NT2/D1 (cell line): ENCODE measurements around the gene ANKMY2.

ENCODE experiments used
- DNase-seq: peaks from one replicate; pipeline ENCODE4 v3.0.0-alpha.2; 2011; ENCODE audit warnings: low read depth, low spot score
- H3K27me3 ChIP-seq: 2 replicates; pipeline ENCODE4 v1.6.0; 2011; ENCODE audit warnings: mild to moderate bottlenecking; ENCODE audit not compliant: insufficient read length, insufficient read depth
- H3K36me3 ChIP-seq: 2 replicates; pipeline ENCODE4 v1.6.1; 2011; ENCODE audit warnings: mild to moderate bottlenecking, low read length, mixed read lengths; ENCODE audit not compliant: insufficient read depth, insufficient read length
- H3K4me1 ChIP-seq: 2 replicates; pipeline ENCODE4 v1.5.1; 2011; ENCODE audit not compliant: insufficient read depth, insufficient read length
- H3K4me3 ChIP-seq: 2 replicates; pipeline ENCODE4 v1.5.1; 2011; ENCODE audit warnings: low read depth; ENCODE audit not compliant: insufficient read length
- H3K9ac ChIP-seq: 2 replicates; pipeline ENCODE4 v1.6.0; 2011; ENCODE audit warnings: low read depth; ENCODE audit not compliant: insufficient read length
- H3K9me3 ChIP-seq: 2 replicates; pipeline ENCODE4 v1.5.1; 2011; ENCODE audit warnings: mild to moderate bottlenecking, low read length; ENCODE audit not compliant: insufficient read depth
- SUZ12 ChIP-seq: IDR thresholded peaks from 2 replicates; pipeline ENCODE4 v1.6.1; 2011; ENCODE audit not compliant: insufficient read length, insufficient read depth; ENCODE audit errors: extremely low read depth
- YY1 ChIP-seq: IDR thresholded peaks from 2 replicates; pipeline ENCODE4 v1.6.1; 2011; ENCODE audit not compliant: insufficient read length, insufficient read depth
- ZNF274 ChIP-seq: IDR thresholded peaks from 2 replicates; pipeline ENCODE4 v1.6.1; 2011; ENCODE audit warnings: mild to moderate bottlenecking, low read depth, low read length

ANKMY2 gene

GRCh38 chr7:16594676-16595075 is 50.9 kb downstream of the ANKMY2 start:
- no peak for DNase-seq
- no peaks in the 10 kb centered on the region for H3K4me1 ChIP-seq
- no peak overlapping the region for H3K9ac ChIP-seq
- no peaks in the 10 kb centered on the region for H3K27me3 ChIP-seq
- no peaks in the 10 kb centered on the region for H3K36me3 ChIP-seq
- TF ChIP-seq YY1 (no peak), SUZ12 (no peak), ZNF274 (no peak)
- no peak overlapping the region for H3K4me3 ChIP-seq
- no peaks in the 10 kb centered on the region for H3K9me3 ChIP-seq

GRCh38 chr7:16594061-16594460 is 51.5 kb downstream of the ANKMY2 start:
- H3K9ac ChIP-seq, result no peak overlapping the region
- TF ChIP-seq SUZ12 (no peak), YY1 (no peak), ZNF274 (no peak)
- no peaks in the 10 kb centered on the region for H3K9me3 ChIP-seq
- H3K27me3 ChIP-seq, result no peaks in the 10 kb centered on the region
- H3K4me1 ChIP-seq, result no peaks in the 10 kb centered on the region
- H3K4me3 ChIP-seq, result no peak overlapping the region
- no peaks in the 10 kb centered on the region for H3K36me3 ChIP-seq
- DNase-seq, result no peak

- H3K9me3 ChIP-seq, result no peaks in the 10 kb centered on the region
These were observed 53.2 kb downstream of the ANKMY2 start for GRCh38 chr7:16592395-16592794.

GRCh38 chr7:16590424-16590823 is 55.1 kb downstream of the ANKMY2 start:
- H3K4me1 ChIP-seq, result no peaks in the 10 kb centered on the region
- TF ChIP-seq SUZ12, result no peak
- TF ChIP-seq YY1, result no peak
- TF ChIP-seq ZNF274, result no peak
- no peaks in the 10 kb centered on the region for H3K9me3 ChIP-seq
- no peak for DNase-seq
- H3K9ac ChIP-seq, result no peak overlapping the region
- H3K27me3 ChIP-seq, result no peaks in the 10 kb centered on the region
- H3K4me3 ChIP-seq, result no peak overlapping the region
- no peaks in the 10 kb centered on the region for H3K36me3 ChIP-seq

More at GRCh38 chr7:16592395-16592794, 53.2 kb downstream of the ANKMY2 start:
- Histone ChIP-seq H3K9ac (no peak overlapping the region), H3K4me1 (no peaks in the 10 kb centered on the region), H3K36me3 (no peaks in the 10 kb centered on the region), H3K4me3 (no peak overlapping the region), H3K27me3 (no peaks in the 10 kb centered on the region)
- TF ChIP-seq SUZ12, result no peak
- no peak for TF ChIP-seq YY1
- no peak for TF ChIP-seq ZNF274
- DNase-seq, result no peak

GRCh38 chr7:16589881-16590280 is 55.7 kb downstream of the ANKMY2 start:
- no peak overlapping the region for H3K4me3 ChIP-seq
- H3K9ac ChIP-seq, result no peak overlapping the region
- H3K36me3 ChIP-seq, result no peaks in the 10 kb centered on the region
- no peaks in the 10 kb centered on the region for H3K4me1 ChIP-seq
- DNase-seq, result no peak
- TF ChIP-seq SUZ12 (no peak), ZNF274 (no peak), YY1 (no peak)
- H3K9me3 ChIP-seq, result no peaks in the 10 kb centered on the region
- no peaks in the 10 kb centered on the region for H3K27me3 ChIP-seq

- TF ChIP-seq ZNF274 (no peak), SUZ12 (no peak), YY1 (no peak)
- no peak overlapping the region for H3K4me3 ChIP-seq
- no peaks in the 10 kb centered on the region for H3K36me3 ChIP-seq
- H3K4me1 ChIP-seq, result no peaks in the 10 kb centered on the region
- no peak for DNase-seq
- H3K27me3 ChIP-seq, result no peaks in the 10 kb centered on the region
- H3K9me3 ChIP-seq, result no peaks in the 10 kb centered on the region
- H3K9ac ChIP-seq, result no peak overlapping the region
These were observed 57.8 kb downstream of the ANKMY2 start for GRCh38 chr7:16587790-16588189.

GRCh38 chr7:16587129-16587528 is 58.4 kb downstream of the ANKMY2 start:
- TF ChIP-seq ZNF274 (no peak), YY1 (no peak), SUZ12 (no peak)
- Histone ChIP-seq H3K9ac (no peak overlapping the region), H3K9me3 (no peaks in the 10 kb centered on the region), H3K27me3 (no peaks in the 10 kb centered on the region), H3K4me1 (no peaks in the 10 kb centered on the region), H3K4me3 (no peak overlapping the region), H3K36me3 (no peaks in the 10 kb centered on the region)
- DNase-seq, result no peak

GRCh38 chr7:16586081-16586874 is 59.3 kb downstream of the ANKMY2 start:
- H3K36me3 ChIP-seq, result no peaks in the 10 kb centered on the region

More at GRCh38 chr7:16586081-16586874, 59.3 kb downstream of the ANKMY2 start:
- H3K9me3 ChIP-seq, result no peaks in the 10 kb centered on the region
- no peak overlapping the region for H3K4me3 ChIP-seq
- TF ChIP-seq YY1 (no peak), SUZ12 (no peak), ZNF274 (no peak)
- H3K27me3 ChIP-seq, result no peaks in the 10 kb centered on the region
- no peak overlapping the region for H3K9ac ChIP-seq
- no peak for DNase-seq
- no peaks in the 10 kb centered on the region for H3K4me1 ChIP-seq
